GM12878 (cell line): ENCODE results near the gene NFATC3. TPM values are rescaled to one million over a fixed set of nuclear protein-coding genes. Genes with fewer than 3 reads are reported as not detected.

Source experiments
- CBX3 ChIP-seq: fragments of 200-600 bp; sonication (generic); IDR thresholded peaks from 2 replicates; pipeline ENCODE4 v1.6.1; 2016; ENCODE audit warnings: low read depth, borderline replicate concordance
- CHD2 ChIP-seq: IDR thresholded peaks from 2 replicates; pipeline ENCODE4 v1.6.1; 2011; ENCODE audit warnings: low read depth, low read length, improper control_type of control experiment, borderline replicate concordance
- CHD4 ChIP-seq: fragments of 200-600 bp; sonication (generic); IDR thresholded peaks from 2 replicates; pipeline ENCODE4 v1.6.1; 2016; ENCODE audit warnings: mild to moderate bottlenecking
- CREB1 ChIP-seq: IDR thresholded peaks from 2 replicates; pipeline ENCODE4 v1.6.1; 2012; ENCODE audit warnings: low read depth, mild to moderate bottlenecking, inconsistent platforms
- EZH2 ChIP-seq: IDR thresholded peaks from 2 replicates; pipeline ENCODE4 v1.6.1; 2012; ENCODE audit warnings: low read depth, mild to moderate bottlenecking, control low read depth, inconsistent platforms, low read length, borderline replicate concordance; ENCODE audit not compliant: control insufficient read depth
- MYC ChIP-seq: IDR thresholded peaks from 2 replicates; pipeline ENCODE4 v1.6.1; 2011; ENCODE audit warnings: mild to moderate bottlenecking, low read length, moderate library complexity, inconsistent platforms; ENCODE audit not compliant: insufficient read depth, insufficient replicate concordance, insufficient read length, severe bottlenecking
- PBX3 ChIP-seq: IDR thresholded peaks from 2 replicates; pipeline ENCODE4 v1.6.1; 2011; ENCODE audit warnings: mild to moderate bottlenecking, low read depth, low read length, moderate library complexity; ENCODE audit not compliant: insufficient replicate concordance
- PML ChIP-seq: IDR thresholded peaks from 2 replicates; pipeline ENCODE4 v1.6.1; 2012; ENCODE audit warnings: low read length, inconsistent platforms
- RELB ChIP-seq: fragments of 450-650 bp; IDR thresholded peaks from 2 replicates; pipeline ENCODE4 v1.6.1; 2017; ENCODE audit warnings: low read depth, mild to moderate bottlenecking, moderate library complexity
- RFX5 ChIP-seq: IDR thresholded peaks from 2 replicates; pipeline ENCODE4 v1.6.1; 2011; ENCODE audit warnings: low read depth, low read length, improper control_type of control experiment
- SREBF1 ChIP-seq: IDR thresholded peaks from 2 replicates; pipeline ENCODE4 v1.6.1; 2012; ENCODE audit warnings: mild to moderate bottlenecking, low read length
- STAT1 ChIP-seq: fragments of 450-650 bp; conservative IDR thresholded peaks from 2 replicates; pipeline ENCODE4 v1.6.1; 2014; ENCODE audit warnings: antibody characterized with exemption, mild to moderate bottlenecking
- YY1 ChIP-seq: IDR thresholded peaks from 2 replicates; pipeline ENCODE4 v1.6.1; 2011; ENCODE audit warnings: low read depth, mild to moderate bottlenecking, low read length
- ZNF217 ChIP-seq: fragments of 450-650 bp; IDR thresholded peaks from 2 replicates; pipeline ENCODE4 v1.6.1; 2017; ENCODE audit warnings: antibody characterized with exemption, mild to moderate bottlenecking
- polyA plus RNA-seq, 11 experiments: library from polyadenylated mRNA; depleted of rRNA in 4 of 11; unstranded in 6 of 11; stranded (reverse) in 5 of 11; fragments of >200 nt; fragmentation: Nextera tagmentation in 4 of 11; fragmentation: Illumina TruSeq in 1 of 11; extraction: Ambion mirVana in 4 of 11; extraction: Trizol in 1 of 11; gene quantifications; 1 replicate in 1 of 11; 2 replicates in 10 of 11; pipeline versions ENCODE4 v1.2.1 to v1.2.3, GENCODE V29; 2011 to 2016; ENCODE audit warnings: inconsistent platforms in 2 of 11, missing spikeins in 2 of 11, low read depth in 1 of 11
- total RNA-seq, 4 experiments: library from RNA; depleted of rRNA in 3 of 4; stranded (reverse); fragments of >200 nt in 3 of 4; fragmentation: Illumina TruSeq in 1 of 4; extraction: Trizol in 1 of 4; gene quantifications; 2 replicates each; pipeline versions ENCODE4 v1.2.1 to v1.2.3, GENCODE V29; 2013 to 2021
- TF ChIP-seq, protein P1 (sequence below): fragments of 450-650 bp; IDR thresholded peaks from 2 replicates; pipeline ENCODE4 v1.6.1; 2016; ENCODE audit warnings: mild to moderate bottlenecking, moderate library complexity, borderline replicate concordance
- TF ChIP-seq, protein P2 (sequence below): IDR thresholded peaks from 2 replicates; pipeline ENCODE4 v1.6.1; 2011; ENCODE audit warnings: low read depth, mild to moderate bottlenecking, low read length, moderate library complexity, borderline replicate concordance; ENCODE audit errors: extremely low read depth
- TF ChIP-seq, protein P3 (sequence below): fragments of 450-650 bp; IDR thresholded peaks from 2 replicates; pipeline ENCODE4 v1.6.1; 2017; ENCODE audit warnings: mild to moderate bottlenecking, moderate library complexity

The NFATC3 gene
- total and polyA plus RNA-seq, 10 of the 15 experiments (the other 5 are each of a cell fraction or from before 2014, with no cell fraction given) = 4.2 to 37.6 (median 24.9) TPM

DNA sequence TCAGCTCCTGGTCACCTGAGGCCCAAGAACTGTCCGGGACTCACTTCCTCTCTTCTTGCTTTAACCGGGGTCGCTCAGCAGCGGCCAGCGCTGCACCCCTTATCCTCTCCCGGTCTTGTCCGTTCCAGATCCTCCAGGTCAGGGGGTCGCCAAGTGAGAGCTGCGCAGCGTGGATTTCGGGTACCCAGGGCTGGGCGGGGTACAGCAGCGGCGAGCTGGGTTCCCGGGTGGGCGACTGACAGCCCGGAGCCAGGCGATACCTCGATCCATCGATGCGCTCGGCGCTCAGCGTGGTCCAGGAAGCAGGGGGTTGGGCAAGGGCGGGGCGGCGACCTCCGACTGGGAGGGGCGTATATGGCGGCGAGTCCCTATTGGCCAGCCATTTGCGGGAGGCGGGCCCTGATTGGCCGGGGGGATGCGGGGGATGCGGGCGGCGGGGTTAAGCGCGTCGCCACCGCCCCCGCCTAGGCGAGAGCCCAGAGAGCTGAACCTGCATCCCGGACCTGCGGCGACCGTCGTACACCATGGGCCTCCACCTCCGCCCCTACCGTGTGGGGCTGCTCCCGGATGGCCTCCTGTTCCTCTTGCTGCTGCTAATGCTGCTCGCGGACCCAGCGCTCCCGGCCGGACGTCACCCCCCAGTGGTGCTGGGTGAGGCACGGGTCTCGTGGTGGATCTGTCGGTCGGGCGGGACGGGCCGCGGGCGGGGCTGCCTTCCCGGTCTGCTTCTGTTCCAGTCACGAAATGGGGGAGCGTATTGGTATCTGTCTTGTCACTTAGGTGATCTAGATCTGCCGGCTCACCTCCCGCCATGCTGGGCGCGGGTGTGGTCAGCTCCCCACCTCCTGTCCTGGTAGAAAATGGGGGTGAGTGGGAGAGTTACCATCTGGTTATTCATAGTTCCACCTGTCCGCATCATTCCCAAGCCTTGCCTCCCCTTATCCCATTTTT lies 160.0 kb downstream of the NFATC3 start, which contains the start of gene PLA2G15 (continued):
- TF ChIP-seq PBX3 = peak; percentile 62
- no peak for TF ChIP-seq ZNF217
- TF ChIP-seq RFX5 = 0 out of 2 replicates have a peak, but pooled peaks have one; percentile 33
- no peak for TF ChIP-seq PML
- peak; percentile 82 for TF ChIP-seq YY1
- peak; percentile 76; the same call in 1 of the 2 replicates for TF ChIP-seq CREB1
- TF ChIP-seq, protein P1, sequence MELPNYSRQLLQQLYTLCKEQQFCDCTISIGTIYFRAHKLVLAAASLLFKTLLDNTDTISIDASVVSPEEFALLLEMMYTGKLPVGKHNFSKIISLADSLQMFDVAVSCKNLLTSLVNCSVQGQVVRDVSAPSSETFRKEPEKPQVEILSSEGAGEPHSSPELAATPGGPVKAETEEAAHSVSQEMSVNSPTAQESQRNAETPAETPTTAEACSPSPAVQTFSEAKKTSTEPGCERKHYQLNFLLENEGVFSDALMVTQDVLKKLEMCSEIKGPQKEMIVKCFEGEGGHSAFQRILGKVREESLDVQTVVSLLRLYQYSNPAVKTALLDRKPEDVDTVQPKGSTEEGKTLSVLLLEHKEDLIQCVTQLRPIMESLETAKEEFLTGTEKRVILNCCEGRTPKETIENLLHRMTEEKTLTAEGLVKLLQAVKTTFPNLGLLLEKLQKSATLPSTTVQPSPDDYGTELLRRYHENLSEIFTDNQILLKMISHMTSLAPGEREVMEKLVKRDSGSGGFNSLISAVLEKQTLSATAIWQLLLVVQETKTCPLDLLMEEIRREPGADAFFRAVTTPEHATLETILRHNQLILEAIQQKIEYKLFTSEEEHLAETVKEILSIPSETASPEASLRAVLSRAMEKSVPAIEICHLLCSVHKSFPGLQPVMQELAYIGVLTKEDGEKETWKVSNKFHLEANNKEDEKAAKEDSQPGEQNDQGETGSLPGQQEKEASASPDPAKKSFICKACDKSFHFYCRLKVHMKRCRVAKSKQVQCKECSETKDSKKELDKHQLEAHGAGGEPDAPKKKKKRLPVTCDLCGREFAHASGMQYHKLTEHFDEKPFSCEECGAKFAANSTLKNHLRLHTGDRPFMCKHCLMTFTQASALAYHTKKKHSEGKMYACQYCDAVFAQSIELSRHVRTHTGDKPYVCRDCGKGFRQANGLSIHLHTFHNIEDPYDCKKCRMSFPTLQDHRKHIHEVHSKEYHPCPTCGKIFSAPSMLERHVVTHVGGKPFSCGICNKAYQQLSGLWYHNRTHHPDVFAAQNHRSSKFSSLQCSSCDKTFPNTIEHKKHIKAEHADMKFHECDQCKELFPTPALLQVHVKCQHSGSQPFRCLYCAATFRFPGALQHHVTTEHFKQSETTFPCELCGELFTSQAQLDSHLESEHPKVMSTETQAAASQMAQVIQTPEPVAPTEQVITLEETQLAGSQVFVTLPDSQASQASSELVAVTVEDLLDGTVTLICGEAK = peak; percentile 34; the same call in 1 of the 2 replicates
- TF ChIP-seq STAT1 = no peak
- TF ChIP-seq, protein P2, sequence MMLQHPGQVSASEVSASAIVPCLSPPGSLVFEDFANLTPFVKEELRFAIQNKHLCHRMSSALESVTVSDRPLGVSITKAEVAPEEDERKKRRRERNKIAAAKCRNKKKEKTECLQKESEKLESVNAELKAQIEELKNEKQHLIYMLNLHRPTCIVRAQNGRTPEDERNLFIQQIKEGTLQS = no peak
- peak; percentile 90 for TF ChIP-seq CHD2
- no peak for TF ChIP-seq EZH2
- TF ChIP-seq CBX3 = no peak
- no peak for TF ChIP-seq SREBF1
- TF ChIP-seq CHD4 = no peak
- TF ChIP-seq RELB = peak; percentile 84; the same call in 1 of the 2 replicates
- TF ChIP-seq, protein P3, sequence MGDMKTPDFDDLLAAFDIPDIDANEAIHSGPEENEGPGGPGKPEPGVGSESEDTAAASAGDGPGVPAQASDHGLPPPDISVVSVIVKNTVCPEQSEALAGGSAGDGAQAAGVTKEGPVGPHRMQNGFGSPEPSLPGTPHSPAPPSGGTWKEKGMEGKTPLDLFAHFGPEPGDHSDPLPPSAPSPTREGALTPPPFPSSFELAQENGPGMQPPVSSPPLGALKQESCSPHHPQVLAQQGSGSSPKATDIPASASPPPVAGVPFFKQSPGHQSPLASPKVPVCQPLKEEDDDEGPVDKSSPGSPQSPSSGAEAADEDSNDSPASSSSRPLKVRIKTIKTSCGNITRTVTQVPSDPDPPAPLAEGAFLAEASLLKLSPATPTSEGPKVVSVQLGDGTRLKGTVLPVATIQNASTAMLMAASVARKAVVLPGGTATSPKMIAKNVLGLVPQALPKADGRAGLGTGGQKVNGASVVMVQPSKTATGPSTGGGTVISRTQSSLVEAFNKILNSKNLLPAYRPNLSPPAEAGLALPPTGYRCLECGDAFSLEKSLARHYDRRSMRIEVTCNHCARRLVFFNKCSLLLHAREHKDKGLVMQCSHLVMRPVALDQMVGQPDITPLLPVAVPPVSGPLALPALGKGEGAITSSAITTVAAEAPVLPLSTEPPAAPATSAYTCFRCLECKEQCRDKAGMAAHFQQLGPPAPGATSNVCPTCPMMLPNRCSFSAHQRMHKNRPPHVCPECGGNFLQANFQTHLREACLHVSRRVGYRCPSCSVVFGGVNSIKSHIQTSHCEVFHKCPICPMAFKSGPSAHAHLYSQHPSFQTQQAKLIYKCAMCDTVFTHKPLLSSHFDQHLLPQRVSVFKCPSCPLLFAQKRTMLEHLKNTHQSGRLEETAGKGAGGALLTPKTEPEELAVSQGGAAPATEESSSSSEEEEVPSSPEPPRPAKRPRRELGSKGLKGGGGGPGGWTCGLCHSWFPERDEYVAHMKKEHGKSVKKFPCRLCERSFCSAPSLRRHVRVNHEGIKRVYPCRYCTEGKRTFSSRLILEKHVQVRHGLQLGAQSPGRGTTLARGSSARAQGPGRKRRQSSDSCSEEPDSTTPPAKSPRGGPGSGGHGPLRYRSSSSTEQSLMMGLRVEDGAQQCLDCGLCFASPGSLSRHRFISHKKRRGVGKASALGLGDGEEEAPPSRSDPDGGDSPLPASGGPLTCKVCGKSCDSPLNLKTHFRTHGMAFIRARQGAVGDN = no peak
- TF ChIP-seq MYC = no peak
